NCI-H345 (cell line): Measurements from ENCODE around the gene FGFRL1.

ENCODE experiments used
- DNase-seq: peaks from one replicate; lab custom pipeline; 2025; lab: John Stamatoyannopoulos, UW

FGFRL1 gene, protein sequence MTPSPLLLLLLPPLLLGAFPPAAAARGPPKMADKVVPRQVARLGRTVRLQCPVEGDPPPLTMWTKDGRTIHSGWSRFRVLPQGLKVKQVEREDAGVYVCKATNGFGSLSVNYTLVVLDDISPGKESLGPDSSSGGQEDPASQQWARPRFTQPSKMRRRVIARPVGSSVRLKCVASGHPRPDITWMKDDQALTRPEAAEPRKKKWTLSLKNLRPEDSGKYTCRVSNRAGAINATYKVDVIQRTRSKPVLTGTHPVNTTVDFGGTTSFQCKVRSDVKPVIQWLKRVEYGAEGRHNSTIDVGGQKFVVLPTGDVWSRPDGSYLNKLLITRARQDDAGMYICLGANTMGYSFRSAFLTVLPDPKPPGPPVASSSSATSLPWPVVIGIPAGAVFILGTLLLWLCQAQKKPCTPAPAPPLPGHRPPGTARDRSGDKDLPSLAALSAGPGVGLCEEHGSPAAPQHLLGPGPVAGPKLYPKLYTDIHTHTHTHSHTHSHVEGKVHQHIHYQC

DNA sequence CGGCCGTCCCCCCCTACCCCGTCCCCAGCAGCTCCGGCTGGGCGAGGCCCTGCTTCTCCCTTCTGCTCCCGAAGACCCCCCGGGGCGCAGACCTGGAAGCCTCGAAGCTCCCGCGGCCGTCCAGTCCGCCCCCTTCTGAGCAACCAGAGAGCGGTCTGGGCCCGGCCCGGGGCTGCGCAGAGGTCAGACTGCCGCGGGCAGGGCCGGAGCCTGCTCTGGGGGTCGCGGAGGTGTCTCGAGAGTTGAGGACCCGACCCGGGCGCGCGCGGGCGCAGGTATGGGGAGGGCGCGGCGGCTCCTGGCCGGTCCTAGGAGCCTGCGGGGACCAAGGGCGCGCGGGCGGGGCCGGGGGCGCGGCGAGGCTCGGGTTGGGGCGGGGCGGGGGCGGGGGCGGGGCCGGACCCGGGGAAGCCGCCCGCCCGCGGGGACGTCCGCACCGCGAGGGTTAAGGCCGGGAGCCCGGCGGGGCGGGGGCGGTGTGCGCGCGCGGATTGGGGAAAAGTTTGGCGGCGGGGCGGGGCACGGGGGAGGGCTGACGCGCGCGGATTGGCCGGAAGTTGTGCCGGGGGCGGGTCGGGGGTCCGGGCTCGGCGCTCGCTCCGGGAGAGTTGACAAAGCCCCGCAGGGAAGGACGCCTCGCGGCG is at the start of gene FGFRL1:
Gene FGFRL1 (plus strand): TSS at position 605 of the 644 bp plus-strand sequence. CDS start 860 bp downstream, outside the sequence.
- DNase-seq, result peak; percentile 23

GRCh38 chr4:962231-963208 is 48.9 kb upstream of the FGFRL1 start:
- no peak for DNase-seq

GRCh38 chr4:963276-964225 is 47.9 kb upstream of the FGFRL1 start:
- no peak for DNase-seq

DNA sequence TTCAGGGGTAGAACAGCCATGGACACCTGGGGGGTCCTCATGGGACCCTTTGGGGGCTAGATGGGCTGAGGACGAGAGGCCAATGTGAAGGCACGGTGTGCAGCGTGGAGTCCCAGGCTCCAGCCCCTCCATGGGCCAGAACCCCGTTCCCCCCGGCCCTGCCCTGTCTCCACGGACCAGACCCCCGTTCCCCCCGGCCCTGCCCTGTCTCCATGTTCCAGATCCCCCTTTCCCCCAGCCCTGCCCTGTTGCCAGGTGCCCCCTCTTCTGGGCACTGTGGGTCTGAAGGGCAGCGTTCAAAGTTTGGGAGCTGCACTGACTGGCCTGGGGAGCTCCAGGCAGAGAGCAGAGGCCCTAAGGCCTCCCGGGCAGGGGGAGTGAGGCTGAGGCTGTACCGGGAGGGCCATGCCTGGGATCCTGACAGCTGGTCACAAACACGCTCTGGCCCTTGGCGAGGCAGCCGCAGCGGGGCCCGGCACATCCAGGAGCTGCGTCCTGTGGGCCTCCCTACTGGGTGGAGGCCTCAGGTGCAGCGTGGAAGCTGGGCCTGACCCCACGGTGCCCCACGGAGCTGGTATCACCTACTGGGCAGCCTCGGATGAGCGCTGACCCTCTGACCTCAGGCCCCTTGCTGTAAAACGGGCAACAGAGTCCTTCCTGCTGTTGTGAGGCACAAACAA is 46.9 kb upstream of the FGFRL1 start:
- no peak for DNase-seq

DNA sequence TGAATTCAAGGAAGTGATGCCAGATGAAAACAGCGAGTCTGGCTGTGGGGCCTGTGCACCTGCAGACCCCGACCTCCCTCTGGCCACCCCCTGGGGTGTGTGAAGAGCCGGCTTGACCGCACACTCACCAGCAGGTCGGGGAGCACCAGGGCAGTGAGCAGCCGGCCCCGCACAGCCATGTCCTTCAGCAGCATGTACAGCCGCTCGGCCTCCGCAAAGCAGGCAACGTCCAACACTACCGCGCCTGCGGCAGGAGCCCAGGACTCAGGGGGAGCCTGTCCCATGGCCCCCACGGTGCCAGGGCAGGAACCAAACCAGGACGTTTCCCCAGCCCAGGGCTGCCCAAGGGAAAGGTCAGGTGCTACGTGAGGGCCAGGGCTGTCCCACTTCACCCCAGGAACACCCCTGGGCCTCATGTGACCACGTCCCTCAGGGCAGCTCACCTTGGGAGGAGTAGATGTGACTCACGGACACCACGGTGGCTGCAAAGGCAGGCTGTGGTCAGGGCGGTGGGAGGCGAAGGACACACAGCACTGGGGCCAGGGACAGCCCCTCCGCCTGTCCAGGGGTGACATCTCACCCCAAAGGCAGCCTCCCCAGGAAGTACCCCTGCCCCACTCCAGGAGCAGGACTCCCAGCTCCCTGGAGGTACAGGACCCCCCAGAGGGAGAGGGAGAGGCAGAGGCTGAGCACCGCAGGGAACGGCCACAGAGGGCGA is 46.2 kb upstream of the FGFRL1 start:
- DNase-seq, result no peak

DNA sequence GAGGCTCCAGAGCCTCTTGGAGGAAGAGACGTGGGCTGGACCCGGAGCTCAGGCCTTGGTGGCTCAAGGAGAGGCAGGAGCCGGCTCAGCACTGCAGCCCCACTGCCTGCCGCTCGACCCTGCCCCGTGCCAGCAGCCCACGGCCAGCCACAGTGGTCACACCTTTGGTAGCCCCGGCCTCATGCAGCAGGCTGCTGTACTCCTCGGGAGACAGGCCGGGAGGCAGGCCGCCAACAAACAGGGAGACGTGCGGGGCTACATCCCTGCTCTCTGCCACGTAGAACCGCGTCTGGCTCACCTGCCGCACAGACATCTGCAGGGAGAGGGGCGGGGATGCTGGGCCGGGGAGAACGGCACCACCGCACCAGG is 45.7 kb upstream of the FGFRL1 start:
- no peak for DNase-seq

- no peak for DNase-seq
These were observed 44.9 kb upstream of the FGFRL1 start for GRCh38 chr4:966266-967112.

- no peak for DNase-seq
These were observed 44.0 kb upstream of the FGFRL1 start for GRCh38 chr4:967113-968104.

- no peak for DNase-seq
These were observed 43.2 kb upstream of the FGFRL1 start for GRCh38 chr4:968221-968620.

GRCh38 chr4:968621-969394 is 42.6 kb upstream of the FGFRL1 start:
- no peak for DNase-seq

GRCh38 chr4:970046-970745 is 41.2 kb upstream of the FGFRL1 start:
- no peak for DNase-seq

- DNase-seq, result no peak
These were observed 40.4 kb upstream of the FGFRL1 start for GRCh38 chr4:970854-971520.

- no peak for DNase-seq
These were observed 39.5 kb upstream of the FGFRL1 start for GRCh38 chr4:971666-972500.

- no peak for DNase-seq
These were observed 38.6 kb upstream of the FGFRL1 start for GRCh38 chr4:972651-973424.
